Neuronal stem cell (in vitro differentiated cells): Measurements from ENCODE around the gene COPB1.

Experiments
- DNase-seq: peaks from one replicate; pipeline ENCODE4 v3.0.0-alpha.2; 2013; ENCODE audit warnings: low spot score
- H2AFZ ChIP-seq: one replicate; pipeline ENCODE4 v1.6.1; 2013; ENCODE audit warnings: mild to moderate bottlenecking, low read length, inconsistent platforms
- H2AK5ac ChIP-seq: 2 replicates; pipeline ENCODE4 v1.6.1; 2013; ENCODE audit warnings: low read depth, mild to moderate bottlenecking, inconsistent platforms, low read length, moderate library complexity, mixed read lengths
- H2BK120ac ChIP-seq: 2 replicates; pipeline ENCODE4 v1.6.1; 2013; ENCODE audit warnings: low read depth, mild to moderate bottlenecking, inconsistent platforms, low read length, moderate library complexity, mixed read lengths
- H2BK12ac ChIP-seq: one replicate; pipeline ENCODE4 v1.6.1; 2013; ENCODE audit warnings: low read length, inconsistent platforms
- H2BK15ac ChIP-seq: 2 replicates; pipeline ENCODE4 v1.6.1; 2013; ENCODE audit warnings: mild to moderate bottlenecking, low read length, inconsistent platforms, mixed read lengths
- H2BK5ac ChIP-seq: one replicate; pipeline ENCODE4 v1.6.1; 2013; ENCODE audit warnings: inconsistent platforms, mild to moderate bottlenecking, low read length, moderate library complexity
- H3K14ac ChIP-seq: one replicate; pipeline ENCODE4 v1.6.1; 2013; ENCODE audit warnings: low read length, inconsistent platforms
- H3K18ac ChIP-seq: 2 replicates; pipeline ENCODE4 v1.6.1; 2013; ENCODE audit warnings: low read length, inconsistent platforms
- H3K23ac ChIP-seq: 2 replicates; pipeline ENCODE4 v1.6.1; 2013; ENCODE audit warnings: low read depth, mild to moderate bottlenecking, mixed read lengths, low read length, inconsistent platforms; ENCODE audit not compliant: poor library complexity
- H3K27ac ChIP-seq: replicated peaks from 3 replicates; pipeline ENCODE4 v1.5.1; 2013; ENCODE audit warnings: low read length, inconsistent platforms
- H3K27me3 ChIP-seq, 3 experiments: 2 replicates each; pipeline ENCODE4 v1.6.1; 2013; ENCODE audit warnings: low read length in 3 of 3, mild to moderate bottlenecking in 2 of 3, inconsistent platforms in 1 of 3, low read depth in 1 of 3, mixed read lengths in 1 of 3, moderate library complexity in 1 of 3; ENCODE audit not compliant: control insufficient read depth in 3 of 3, insufficient read depth in 3 of 3
- H3K36me3 ChIP-seq, 2 donors: replicated peaks in 1 of 2; 2 replicates each; pipeline ENCODE4 v1.6.1; 2013; ENCODE audit warnings: low read length in 2 of 2; ENCODE audit not compliant: control insufficient read depth in 2 of 2, insufficient read depth in 2 of 2
- H3K4ac ChIP-seq: 2 replicates; pipeline ENCODE4 v1.6.1; 2013; ENCODE audit warnings: inconsistent platforms, mild to moderate bottlenecking, low read length, moderate library complexity
- H3K4me1 ChIP-seq, 2 donors: 1 replicate in 1 of 2; 2 replicates in 1 of 2; pipeline ENCODE4 v1.6.1; 2013; ENCODE audit warnings: low read length in 2 of 2, low read depth in 1 of 2; ENCODE audit not compliant: control insufficient read depth in 2 of 2, insufficient read depth in 1 of 2
- H3K4me2 ChIP-seq: one replicate; pipeline ENCODE4 v1.6.1; 2013; ENCODE audit warnings: mild to moderate bottlenecking, low read length, inconsistent platforms; ENCODE audit not compliant: insufficient read depth, poor library complexity, severe bottlenecking
- H3K4me3 ChIP-seq, 2 donors: 2 replicates each; pipeline ENCODE4 v1.5.1; 2013; ENCODE audit warnings: low read length in 2 of 2, mild to moderate bottlenecking in 2 of 2, inconsistent platforms in 1 of 2, moderate library complexity in 1 of 2
- H3K79me1 ChIP-seq: one replicate; pipeline ENCODE4 v1.6.1; 2013; ENCODE audit warnings: low read depth, mild to moderate bottlenecking, inconsistent platforms, low read length, moderate library complexity
- H3K9ac ChIP-seq: one replicate; pipeline ENCODE4 v1.6.1; 2013; ENCODE audit warnings: mild to moderate bottlenecking, low read depth, low read length, inconsistent platforms; ENCODE audit not compliant: poor library complexity
- H3K9me3 ChIP-seq, 2 donors: replicated peaks in 1 of 2; 2 replicates each; pipeline versions ENCODE3 to v1.6.1; 2013; ENCODE audit warnings: low read length in 2 of 2, mild to moderate bottlenecking in 2 of 2, inconsistent platforms in 1 of 2, low read depth in 1 of 2, mixed read lengths in 1 of 2, moderate library complexity in 1 of 2; ENCODE audit not compliant: control insufficient read depth in 2 of 2, insufficient read depth in 1 of 2
- H4K8ac ChIP-seq: one replicate; pipeline ENCODE4 v1.6.1; 2013; ENCODE audit warnings: low read depth, mild to moderate bottlenecking, inconsistent platforms, low read length, moderate library complexity
- H4K91ac ChIP-seq: one replicate; pipeline ENCODE4 v1.6.1; 2013; ENCODE audit warnings: low read length, low read depth, mild to moderate bottlenecking, inconsistent platforms; ENCODE audit not compliant: poor library complexity
- WGBS, 2 donors: extraction: QIAGEN DNeasy Blood & Tissue Kit; methylation state at CpG; one replicate each; pipeline ENCODE4 v1.1.7; 2013; ENCODE audit warnings: missing lambda C conversion rate in 2 of 2, mixed read lengths in 1 of 2; ENCODE audit not compliant: insufficient read length in 2 of 2, insufficient replicate concordance in 1 of 2; ENCODE audit errors: extremely low coverage in 2 of 2; 5-methylcytosine and 5-hydroxymethylcytosine counted together

COPB1 gene

GRCh38 chr11:14463623-14464022 is 36.0 kb downstream of the COPB1 start:
- Histone ChIP-seq H3K27ac (no peak overlapping the region), H3K27me3 (no peaks in the 10 kb centered on the region), H3K18ac (no peak overlapping the region), H3K4ac (no peak overlapping the region), H2AK5ac (no peak overlapping the region), H4K91ac (no peak overlapping the region), H2AFZ (no peak overlapping the region), H3K79me1 (no peaks in the 10 kb centered on the region), H4K8ac (no peak overlapping the region), H3K4me2 (no peak overlapping the region), H3K4me1 (no peaks in the 10 kb centered on the region), H2BK120ac (no peak overlapping the region), H2BK5ac (no peak overlapping the region), H2BK12ac (no peak overlapping the region), H3K4me3 (no peak overlapping the region), H3K9ac (no peak overlapping the region), H3K9me3 (no peaks in the 10 kb centered on the region), H2BK15ac (no peak overlapping the region), H3K23ac (no peak overlapping the region), H3K36me3 (peaks cover 18 to 99% of the 10 kb centered on the region in 2 donors), H3K14ac (no peak overlapping the region)
- WGBS, 2 donors = no CpG with 5 or more reads among the region's 2 CpGs
- no peak for DNase-seq

- Histone ChIP-seq H4K8ac (no peak overlapping the region), H2AK5ac (no peak overlapping the region), H3K23ac (no peak overlapping the region), H3K4ac (no peak overlapping the region), H3K18ac (no peak overlapping the region), H3K9me3 (no peaks in the 10 kb centered on the region), H3K14ac (no peak overlapping the region), H2BK15ac (no peak overlapping the region), H3K79me1 (no peaks in the 10 kb centered on the region), H4K91ac (no peak overlapping the region), H3K27me3 (no peaks in the 10 kb centered on the region), H3K36me3 (peaks cover 16 to 96% of the 10 kb centered on the region in 2 donors), H2BK5ac (no peak overlapping the region), H2BK12ac (no peak overlapping the region), H3K9ac (no peak overlapping the region), H3K4me1 (no peaks in the 10 kb centered on the region), H2AFZ (no peak overlapping the region), H3K4me3 (no peak overlapping the region), H3K27ac (no peak overlapping the region), H3K4me2 (no peak overlapping the region), H2BK120ac (no peak overlapping the region)
- no peak for DNase-seq
These were observed 39.5 kb downstream of the COPB1 start for GRCh38 chr11:14460147-14460546.

- peaks cover 11 to 80% of the 10 kb centered on the region in 2 donors for H3K36me3 ChIP-seq
These were observed 41.2 kb downstream of the COPB1 start for GRCh38 chr11:14458377-14458776.

GRCh38 chr11:14455648-14456430 is 43.8 kb downstream of the COPB1 start:
- no peak overlapping the region for H2BK5ac ChIP-seq
- no peak overlapping the region for H3K9ac ChIP-seq
- no peak overlapping the region for H3K4me3 ChIP-seq
- H3K9me3 ChIP-seq = no peaks in the 10 kb centered on the region
- H3K23ac ChIP-seq = no peak overlapping the region
- no peaks in the 10 kb centered on the region for H3K79me1 ChIP-seq
- no peak overlapping the region for H2BK12ac ChIP-seq
- WGBS, 2 donors = no CpG with 5 or more reads among the region's 3 CpGs
- no peak overlapping the region for H4K91ac ChIP-seq
- H3K4me1 ChIP-seq = no peaks in the 10 kb centered on the region
- H2AFZ ChIP-seq = no peak overlapping the region
- H2BK15ac ChIP-seq = no peak overlapping the region
- no peak overlapping the region for H2BK120ac ChIP-seq
- H3K18ac ChIP-seq = no peak overlapping the region
- H3K4me2 ChIP-seq = no peak overlapping the region
- H4K8ac ChIP-seq = no peak overlapping the region
- H3K4ac ChIP-seq = no peak overlapping the region
- no peak for DNase-seq
- H3K36me3 ChIP-seq = peaks cover 5 to 63% of the 10 kb centered on the region in 2 donors
- H2AK5ac ChIP-seq = no peak overlapping the region
- H3K27ac ChIP-seq = no peak overlapping the region
- no peaks in the 10 kb centered on the region for H3K27me3 ChIP-seq
- no peak overlapping the region for H3K14ac ChIP-seq

More at GRCh38 chr11:14458377-14458776, 41.2 kb downstream of the COPB1 start:
- Histone ChIP-seq H2BK12ac (no peak overlapping the region), H3K4me3 (no peak overlapping the region), H3K4me2 (no peak overlapping the region), H3K27me3 (no peaks in the 10 kb centered on the region), H3K18ac (no peak overlapping the region), H3K27ac (no peak overlapping the region), H4K91ac (no peak overlapping the region), H3K23ac (no peak overlapping the region), H3K4ac (no peak overlapping the region), H3K79me1 (no peaks in the 10 kb centered on the region), H3K4me1 (no peaks in the 10 kb centered on the region), H4K8ac (no peak overlapping the region), H2BK120ac (no peak overlapping the region), H3K14ac (no peak overlapping the region), H2AFZ (no peak overlapping the region), H2BK5ac (no peak overlapping the region), H2AK5ac (no peak overlapping the region), H3K9me3 (no peaks in the 10 kb centered on the region), H3K9ac (no peak overlapping the region), H2BK15ac (no peak overlapping the region)
- no peak for DNase-seq
- no CpG with 5 or more reads among the region's 3 CpGs for WGBS, 2 donors
